Embryonic facial prominence (tissue), 1 donor: Measurements from ENCODE around the gene CMBL.

Source experiments
- DNase-seq: peaks from one replicate; pipeline ENCODE4 v3.0.0-alpha.2; 2016; ENCODE audit errors: extremely low spot score

The CMBL gene

DNA sequence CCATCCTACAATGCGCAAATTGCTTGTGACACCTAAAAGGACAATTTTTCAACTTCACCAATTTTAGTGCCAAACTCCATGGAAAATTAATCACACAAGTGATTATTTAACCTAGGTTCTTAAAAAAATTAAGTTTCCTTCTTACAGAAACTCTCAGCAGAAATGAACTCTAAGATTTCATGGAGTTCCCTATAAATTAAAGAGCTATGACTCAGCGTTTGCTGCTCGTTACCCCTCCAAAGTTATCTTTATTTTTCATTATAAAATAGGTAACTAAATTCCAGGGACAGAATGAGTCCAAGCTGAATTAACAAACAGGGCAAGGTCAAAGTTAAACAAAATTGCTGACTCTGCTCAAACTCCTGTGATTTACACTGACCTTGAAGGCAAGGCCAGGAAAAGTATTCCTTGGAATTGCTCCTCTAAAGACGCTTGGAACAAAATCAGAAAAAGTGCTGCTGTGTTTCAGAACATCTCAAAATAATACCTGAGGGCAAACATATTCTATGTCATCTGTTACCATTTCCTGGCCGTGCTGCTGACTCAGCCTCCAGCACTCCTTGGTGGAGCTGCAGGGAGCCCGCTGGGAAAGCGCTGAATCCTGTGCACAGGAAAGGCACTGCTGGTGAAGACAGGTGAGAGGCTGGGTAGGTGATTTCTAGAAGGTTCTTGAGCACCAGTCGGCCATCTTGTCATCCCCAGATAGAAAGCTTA is 2.5 kb upstream of the CMBL start:
- DNase-seq: no peak

DNA sequence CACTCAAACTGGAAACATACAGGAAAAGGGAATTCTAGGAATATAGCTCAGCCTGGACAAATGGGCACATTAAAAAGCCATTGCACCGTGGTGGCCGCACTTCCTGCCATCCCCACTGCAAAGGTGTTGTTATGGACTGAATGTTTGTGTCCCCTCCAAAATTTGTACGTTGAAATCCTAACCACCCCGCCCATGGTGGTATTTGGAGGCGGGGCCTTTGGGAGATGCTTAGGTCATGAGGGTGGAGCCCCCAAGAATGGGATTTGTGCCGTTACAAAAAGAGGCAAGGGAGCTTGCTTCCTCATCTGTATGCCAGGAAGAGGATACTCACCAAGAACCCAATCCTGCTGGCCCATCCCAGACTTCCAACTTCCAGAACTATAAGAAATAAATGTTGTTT is 1.1 kb upstream of the CMBL start:
- DNase-seq: no peak

GRCh38 chr5:10306806-10307205 is 896 bp downstream of the CMBL start:
- no peak for DNase-seq

- DNase-seq: no peak
Observed at GRCh38 chr5:10306114-10306513, 1.6 kb downstream of the CMBL start.

GRCh38 chr5:10304932-10305331 is 2.8 kb downstream of the CMBL start:
- DNase-seq: no peak

DNA sequence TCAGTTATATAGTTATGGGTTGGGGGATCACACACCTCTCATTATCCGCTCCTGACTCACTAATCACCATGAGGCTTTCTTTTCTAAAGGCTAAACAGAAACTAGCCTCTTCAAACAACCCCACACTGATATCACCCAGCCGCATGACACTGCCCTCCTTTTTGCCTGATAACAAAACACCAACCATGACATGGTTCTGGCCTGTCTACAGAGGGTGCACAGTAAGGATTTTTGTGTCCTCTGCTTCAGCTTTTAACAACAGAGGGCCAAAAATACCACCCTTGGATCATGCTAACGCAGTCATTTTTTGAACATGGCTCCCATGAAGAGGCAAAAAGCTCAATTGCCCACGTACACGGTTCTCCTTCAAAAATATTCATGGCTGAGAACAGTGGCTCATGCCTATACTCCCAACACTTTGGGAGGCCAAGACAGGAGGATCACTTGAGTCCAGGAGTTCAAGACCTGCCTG is 4.0 kb downstream of the CMBL start:
- no peak for DNase-seq

DNA sequence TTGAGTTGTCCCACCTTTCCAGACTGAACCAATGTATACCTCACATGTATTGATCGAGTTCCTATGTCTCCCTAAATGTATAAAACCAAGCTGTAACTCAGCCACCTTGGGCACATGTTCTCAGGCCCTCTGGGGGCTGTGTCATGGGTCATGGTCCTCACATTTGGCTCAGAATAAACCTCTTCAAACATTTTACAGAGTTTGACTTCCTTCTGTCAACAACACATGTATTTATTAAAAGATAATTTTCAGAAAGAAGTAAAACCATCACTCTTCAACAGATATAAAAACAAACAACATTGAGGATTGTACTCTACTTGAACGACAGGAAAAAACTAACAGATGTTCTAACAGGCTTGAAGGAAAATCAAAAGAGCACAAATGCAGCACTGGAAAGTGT is 4.5 kb downstream of the CMBL start:
- no peak for DNase-seq

- DNase-seq: no peak
Observed at GRCh38 chr5:10301842-10302610, 5.7 kb downstream of the CMBL start.

- DNase-seq: no peak
Observed at GRCh38 chr5:10301266-10301665, 6.4 kb downstream of the CMBL start.

GRCh38 chr5:10300246-10300645 is 7.5 kb downstream of the CMBL start:
- no peak for DNase-seq

GRCh38 chr5:10297646-10298204 is 10.0 kb downstream of the CMBL start:
- DNase-seq: no peak

DNA sequence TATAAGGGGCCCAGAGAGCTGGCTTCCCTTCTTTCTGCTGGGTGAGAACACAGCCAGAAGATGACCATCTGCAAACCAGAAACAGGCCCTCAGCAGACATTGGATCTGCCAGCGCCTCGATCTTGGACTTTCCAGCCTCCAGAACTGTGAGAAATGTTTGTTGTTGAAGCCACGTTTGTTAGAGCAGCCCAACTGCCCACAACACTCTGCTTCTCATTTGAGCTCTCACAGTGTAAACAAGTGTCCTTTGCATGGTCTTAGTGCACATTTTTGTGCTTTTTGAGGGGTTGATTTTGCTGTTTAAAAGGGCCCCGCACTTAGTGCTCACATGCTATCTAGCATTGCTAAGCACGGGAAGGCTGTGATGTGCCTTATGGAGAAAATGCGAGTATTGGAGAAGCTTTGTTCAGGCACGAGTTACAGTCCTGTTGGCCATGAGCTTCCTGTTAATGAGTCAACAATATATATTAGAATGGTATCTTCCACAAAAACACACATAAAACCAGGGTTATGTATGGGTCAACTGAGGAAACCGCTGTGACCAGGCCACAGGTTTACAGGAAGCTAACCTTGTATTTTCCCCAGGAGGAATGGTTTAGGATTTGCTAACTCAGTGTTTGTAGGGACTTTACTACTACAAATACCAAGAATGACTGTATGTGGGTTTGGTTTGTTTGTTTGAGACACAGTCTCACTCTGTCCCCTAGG is 11.9 kb downstream of the CMBL start:
- DNase-seq: no peak

GRCh38 chr5:10293907-10294662 is 13.6 kb downstream of the CMBL start:
- DNase-seq: no peak

GRCh38 chr5:10291692-10292339 is 15.9 kb downstream of the CMBL start:
- no peak for DNase-seq

DNA sequence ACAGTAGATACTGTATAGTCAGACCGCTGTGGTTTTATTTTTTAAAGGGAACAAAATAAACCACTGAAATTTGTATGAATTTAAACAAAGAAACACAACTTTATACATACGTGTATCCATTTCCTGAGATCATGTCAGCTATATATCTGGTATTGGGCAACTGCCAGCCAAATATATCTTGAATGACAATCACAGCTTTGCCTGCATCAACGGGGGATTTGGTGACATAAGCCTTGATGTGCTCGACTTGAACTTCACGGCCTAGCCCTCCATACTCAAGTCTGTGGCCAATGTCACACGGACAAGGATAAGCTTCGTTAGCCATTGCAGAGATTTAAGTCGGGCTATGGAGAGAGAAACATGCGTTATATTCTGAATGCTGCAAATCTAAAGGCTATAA is 17.3 kb downstream of the CMBL start:
- DNase-seq: no peak

DNA sequence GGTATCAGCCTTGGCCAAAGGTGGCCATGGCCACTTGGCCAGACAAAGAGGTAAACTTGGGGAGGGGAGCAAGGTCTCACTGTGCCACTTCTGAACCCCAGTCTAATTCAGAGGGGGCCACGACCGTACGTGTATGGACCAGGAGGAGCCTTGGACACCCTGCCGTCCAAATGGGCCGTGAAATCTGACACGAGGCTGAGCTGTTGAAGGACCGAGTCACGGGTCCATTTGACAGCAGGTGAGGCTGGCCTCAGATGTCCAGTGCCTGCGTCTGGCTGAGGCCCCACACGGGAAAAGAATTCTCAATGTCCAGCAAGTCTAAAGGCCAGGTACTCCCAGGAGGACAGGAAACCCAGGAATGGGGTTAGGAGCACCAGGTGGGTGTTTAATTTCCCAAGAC is 17.7 kb downstream of the CMBL start:
- DNase-seq: no peak

- no peak for DNase-seq
Observed at GRCh38 chr5:10289353-10289752, 18.3 kb downstream of the CMBL start.

- DNase-seq: no peak
Observed at GRCh38 chr5:10288592-10289219, 19.0 kb downstream of the CMBL start.

GRCh38 chr5:10286862-10287227 is 20.9 kb downstream of the CMBL start:
- DNase-seq: no peak

DNA sequence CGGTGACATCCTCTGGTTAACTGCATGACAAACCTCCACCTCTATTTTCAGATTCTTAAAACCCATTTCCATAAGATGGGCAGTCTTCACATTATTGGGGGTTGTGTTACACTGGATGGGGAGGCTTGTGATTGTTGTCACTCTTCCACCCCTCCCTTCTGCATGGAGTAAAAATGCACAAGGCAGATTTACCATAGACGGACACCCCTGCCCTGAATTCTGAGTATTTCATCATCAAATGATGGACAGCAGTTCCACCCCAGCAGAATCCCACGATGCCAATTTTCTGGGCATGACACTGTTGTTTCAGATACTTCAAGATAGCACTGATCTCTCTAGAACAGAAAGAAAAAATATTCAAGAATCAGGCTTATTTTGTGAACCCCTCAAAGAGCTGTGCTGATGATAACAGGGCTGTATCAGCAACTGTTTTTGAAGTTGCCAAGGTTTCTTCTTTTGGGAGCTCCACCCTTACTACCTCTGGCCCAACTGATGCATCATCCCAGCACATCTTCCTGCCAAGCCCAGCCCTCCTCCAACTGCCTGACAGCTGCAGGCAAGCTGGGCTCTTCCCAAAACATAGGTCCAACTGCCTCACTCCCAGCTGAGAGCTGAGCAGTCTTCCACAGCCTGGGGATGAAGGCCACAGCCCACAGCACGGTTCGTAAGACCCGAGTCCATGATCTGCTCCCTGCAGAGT is 21.4 kb downstream of the CMBL start:
- DNase-seq: no peak
